ENCODE data around the gene RNPEP. TPM values are rescaled to one million over a fixed set of nuclear protein-coding genes. Genes with fewer than 3 reads are reported as not detected.

Gene RNPEP
- total RNA-seq, 1 donor from 2014 or later, result 79.3 TPM

GRCh38 chr1:202012544-202013478 lies 30.4 kb downstream of the RNPEP start:
- Mint-ChIP-seq H3K27ac (peak overlapping the region; percentile 53), H3K4me3 (peak overlapping the region; percentile 92), H3K9me3 (no peaks in the 10 kb centered on the region), H3K36me3 (peaks cover 12% of the 10 kb centered on the region), H3K4me1 (peaks cover 82% of the 10 kb centered on the region), H3K27me3 (ENCODE audit: low read depth) (no peaks in the 10 kb centered on the region)
- DNase-seq (ENCODE audit: low spot score in 2 of 2, unreplicated experiment in 2 of 2), result no peak
- TF ChIP-seq CTCF (IDR thresholded peaks at IDR 0.05; ENCODE audit: unreplicated experiment), result no peak

GRCh38 chr1:202013603-202014002 lies 31.2 kb downstream of the RNPEP start:
- peak overlapping the region; percentile 47 for H3K27ac Mint-ChIP-seq
- H3K9me3 Mint-ChIP-seq, result no peaks in the 10 kb centered on the region
- peak overlapping the region; percentile 92 for H3K4me3 Mint-ChIP-seq
- peaks cover 12% of the 10 kb centered on the region for H3K36me3 Mint-ChIP-seq
- H3K4me1 Mint-ChIP-seq, result peaks cover 84% of the 10 kb centered on the region
- TF ChIP-seq CTCF (IDR thresholded peaks at IDR 0.05; ENCODE audit: unreplicated experiment), result no peak
- no peak for DNase-seq (ENCODE audit: low spot score in 2 of 2, unreplicated experiment in 2 of 2)
- H3K27me3 Mint-ChIP-seq (ENCODE audit: low read depth), result no peaks in the 10 kb centered on the region

GRCh38 chr1:202014060-202014459 lies 31.6 kb downstream of the RNPEP start:
- TF ChIP-seq CTCF (IDR thresholded peaks at IDR 0.05; ENCODE audit: unreplicated experiment), result no peak
- no peaks in the 10 kb centered on the region for H3K9me3 Mint-ChIP-seq
- peaks cover 84% of the 10 kb centered on the region for H3K4me1 Mint-ChIP-seq

GRCh38 chr1:202014915-202015661 lies 32.6 kb downstream of the RNPEP start:
- no peaks in the 10 kb centered on the region for H3K9me3 Mint-ChIP-seq
- H3K36me3 Mint-ChIP-seq, result peaks cover 12% of the 10 kb centered on the region
- no peaks in the 10 kb centered on the region for H3K27me3 Mint-ChIP-seq (ENCODE audit: low read depth)
- peaks cover 79% of the 10 kb centered on the region for H3K4me1 Mint-ChIP-seq
- H3K27ac Mint-ChIP-seq, result peak overlapping the region; percentile 87
- no peak for DNase-seq (ENCODE audit: low spot score in 2 of 2, unreplicated experiment in 2 of 2)
- no peak for TF ChIP-seq CTCF (IDR thresholded peaks at IDR 0.05; ENCODE audit: unreplicated experiment)
- H3K4me3 Mint-ChIP-seq, result peak overlapping the region; percentile 44

More at GRCh38 chr1:202014060-202014459, 31.6 kb downstream of the RNPEP start:
- no peak for DNase-seq (ENCODE audit: low spot score in 2 of 2, unreplicated experiment in 2 of 2)
- Mint-ChIP-seq H3K36me3 (peaks cover 12% of the 10 kb centered on the region), H3K27ac (peak overlapping the region; percentile 66), H3K27me3 (ENCODE audit: low read depth) (no peaks in the 10 kb centered on the region), H3K4me3 (peak overlapping the region; percentile 92)

- peaks cover 75% of the 10 kb centered on the region for H3K4me1 Mint-ChIP-seq
- no peaks in the 10 kb centered on the region for H3K27me3 Mint-ChIP-seq (ENCODE audit: low read depth)
- peak overlapping the region; percentile 28 for H3K4me3 Mint-ChIP-seq
- peaks cover 12% of the 10 kb centered on the region for H3K36me3 Mint-ChIP-seq
- no peak for DNase-seq (ENCODE audit: low spot score in 2 of 2, unreplicated experiment in 2 of 2)
- H3K9me3 Mint-ChIP-seq, result no peaks in the 10 kb centered on the region
- peak overlapping the region; percentile 87 for H3K27ac Mint-ChIP-seq
- TF ChIP-seq CTCF (IDR thresholded peaks at IDR 0.05; ENCODE audit: unreplicated experiment), result no peak
Observed at GRCh38 chr1:202015662-202015937, 33.2 kb downstream of the RNPEP start.
